ENCODE measurements around the gene CMIP. TPM values are rescaled to one million over a fixed set of nuclear protein-coding genes. Genes with fewer than 3 reads are reported as not detected.

The CMIP gene
- total RNA-seq, 1 experiment from 2014 or later: 12.7 TPM

- H3K79me2 ChIP-seq (ENCODE audit: low read length): no peaks in the 10 kb centered on the region
- H3K27me3 ChIP-seq (ENCODE audit: low read length): no peaks in the 10 kb centered on the region
- no peak overlapping the region for H3K9ac ChIP-seq (ENCODE audit: low read length)
- no peak overlapping the region for H3K4me3 ChIP-seq (ENCODE audit: low read length)
- H3K9me3 ChIP-seq (ENCODE audit: low read length): no peaks in the 10 kb centered on the region
- no peaks in the 10 kb centered on the region for H3K36me3 ChIP-seq (ENCODE audit: insufficient read depth, low read length)
- H3K27ac ChIP-seq (ENCODE audit: low read length): no peak overlapping the region
- no peak overlapping the region for H2AFZ ChIP-seq (ENCODE audit: low read length)
- no peaks in the 10 kb centered on the region for H3K9me2 ChIP-seq (replicated peaks; ENCODE audit: insufficient read depth, low read length)
- peaks cover 20% of the 10 kb centered on the region; the same call in 1 of the 2 replicates for H4K20me1 ChIP-seq (ENCODE audit: insufficient read depth, low read depth, low read length)
- no peak overlapping the region for H3K4me2 ChIP-seq (ENCODE audit: low read depth, low read length, poor library complexity, severe bottlenecking)
- H3K4me1 ChIP-seq (ENCODE audit: low read length): no peaks in the 10 kb centered on the region
- no peak for DNase-seq
Observed at GRCh38 chr16:81539009-81539758, 94.6 kb downstream of the CMIP start.

DNA sequence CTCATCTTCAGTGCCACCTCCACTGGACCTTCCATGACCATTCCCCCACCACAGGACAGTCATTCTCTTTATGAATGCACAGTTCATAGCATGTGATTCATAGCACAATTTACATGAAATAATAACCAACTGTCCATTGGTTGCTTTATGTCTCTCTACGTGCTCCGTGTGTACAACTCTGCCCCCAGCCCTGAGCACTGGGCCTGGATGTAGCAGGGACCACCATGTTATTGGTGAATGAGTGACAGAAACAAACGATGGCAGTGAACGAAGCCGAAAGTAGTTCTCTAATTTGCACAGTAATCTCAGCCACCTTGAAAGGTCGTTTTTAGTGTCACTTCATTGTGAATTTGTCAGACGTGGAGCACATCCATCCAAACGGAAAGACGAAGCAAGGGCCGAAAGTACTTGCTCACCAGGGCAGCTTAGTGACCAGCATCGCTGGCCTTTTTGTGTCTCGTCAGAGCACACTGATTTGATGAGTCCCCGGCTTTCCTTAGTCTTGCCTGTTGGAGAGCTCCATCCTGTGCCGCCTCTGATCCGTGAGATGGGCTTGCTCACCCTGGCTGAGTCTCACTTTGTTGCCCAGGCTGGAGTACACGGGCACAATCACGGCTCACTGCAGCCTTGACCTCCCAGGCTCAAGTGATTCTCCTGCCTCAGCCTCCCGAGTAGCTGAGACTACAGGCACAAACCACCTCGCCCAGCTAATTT is 95.3 kb downstream of the CMIP start:
- H3K27ac ChIP-seq (ENCODE audit: low read length): no peak overlapping the region
- no peaks in the 10 kb centered on the region for H3K9me2 ChIP-seq (replicated peaks; ENCODE audit: insufficient read depth, low read length)
- no peaks in the 10 kb centered on the region for H3K79me2 ChIP-seq (ENCODE audit: low read length)
- H3K36me3 ChIP-seq (ENCODE audit: insufficient read depth, low read length): no peaks in the 10 kb centered on the region
- H3K4me2 ChIP-seq (ENCODE audit: low read depth, low read length, poor library complexity, severe bottlenecking): no peak overlapping the region
- H3K9me3 ChIP-seq (ENCODE audit: low read length): no peaks in the 10 kb centered on the region
- H3K9ac ChIP-seq (ENCODE audit: low read length): no peak overlapping the region
- peaks cover 27% of the 10 kb centered on the region; the same call in 1 of the 2 replicates for H4K20me1 ChIP-seq (ENCODE audit: insufficient read depth, low read depth, low read length)
- no peak for DNase-seq
- H3K4me3 ChIP-seq (ENCODE audit: low read length): no peak overlapping the region
- H2AFZ ChIP-seq (ENCODE audit: low read length): no peak overlapping the region
- no peaks in the 10 kb centered on the region for H3K27me3 ChIP-seq (ENCODE audit: low read length)
- no peaks in the 10 kb centered on the region for H3K4me1 ChIP-seq (ENCODE audit: low read length)

DNA sequence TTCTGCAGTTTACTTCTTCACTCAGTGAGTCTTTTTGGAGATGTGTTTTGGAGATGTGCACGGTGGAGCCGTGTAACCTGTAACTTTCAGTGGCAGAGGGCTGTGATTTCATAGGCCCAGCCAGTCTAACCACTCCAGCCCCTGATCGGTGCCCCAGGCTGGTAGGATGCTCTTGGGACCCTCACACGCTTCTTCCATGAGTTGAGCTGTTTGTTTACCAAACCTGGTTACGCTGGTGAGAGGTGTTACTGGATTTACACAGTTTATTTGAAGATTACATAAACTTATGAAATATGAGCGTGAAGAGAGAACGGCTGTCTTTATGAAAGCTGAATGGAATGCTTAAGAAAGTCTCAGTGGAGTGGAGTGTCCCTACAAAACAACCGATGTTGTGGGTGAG is 96.7 kb downstream of the CMIP start:
- Histone ChIP-seq H2AFZ (ENCODE audit: low read length) (no peak overlapping the region), H3K36me3 (ENCODE audit: insufficient read depth, low read length) (no peaks in the 10 kb centered on the region), H3K79me2 (ENCODE audit: low read length) (no peaks in the 10 kb centered on the region), H3K4me3 (ENCODE audit: low read length) (no peak overlapping the region), H3K4me1 (ENCODE audit: low read length) (no peaks in the 10 kb centered on the region), H3K9ac (ENCODE audit: low read length) (no peak overlapping the region), H4K20me1 (ENCODE audit: insufficient read depth, low read depth, low read length) (peaks cover 31% of the 10 kb centered on the region; the same call in 1 of the 2 replicates), H3K9me3 (ENCODE audit: low read length) (no peaks in the 10 kb centered on the region), H3K27ac (ENCODE audit: low read length) (no peak overlapping the region), H3K4me2 (ENCODE audit: low read depth, low read length, poor library complexity, severe bottlenecking) (no peak overlapping the region), H3K9me2 (replicated peaks; ENCODE audit: insufficient read depth, low read length) (no peaks in the 10 kb centered on the region), H3K27me3 (ENCODE audit: low read length) (no peaks in the 10 kb centered on the region)
- no peak for DNase-seq

GRCh38 chr16:81542609-81543570 is 98.3 kb downstream of the CMIP start:
- Histone ChIP-seq H3K9ac (ENCODE audit: low read length) (no peak overlapping the region), H2AFZ (ENCODE audit: low read length) (no peak overlapping the region), H3K9me2 (replicated peaks; ENCODE audit: insufficient read depth, low read length) (no peaks in the 10 kb centered on the region), H3K27me3 (ENCODE audit: low read length) (no peaks in the 10 kb centered on the region), H4K20me1 (ENCODE audit: insufficient read depth, low read depth, low read length) (peaks cover 39% of the 10 kb centered on the region; the same call in 1 of the 2 replicates), H3K27ac (ENCODE audit: low read length) (no peak overlapping the region), H3K9me3 (ENCODE audit: low read length) (no peaks in the 10 kb centered on the region), H3K4me2 (ENCODE audit: low read depth, low read length, poor library complexity, severe bottlenecking) (no peak overlapping the region), H3K4me1 (ENCODE audit: low read length) (no peaks in the 10 kb centered on the region), H3K36me3 (ENCODE audit: insufficient read depth, low read length) (no peaks in the 10 kb centered on the region), H3K79me2 (ENCODE audit: low read length) (no peaks in the 10 kb centered on the region), H3K4me3 (ENCODE audit: low read length) (no peak overlapping the region)
- no peak for DNase-seq

DNA sequence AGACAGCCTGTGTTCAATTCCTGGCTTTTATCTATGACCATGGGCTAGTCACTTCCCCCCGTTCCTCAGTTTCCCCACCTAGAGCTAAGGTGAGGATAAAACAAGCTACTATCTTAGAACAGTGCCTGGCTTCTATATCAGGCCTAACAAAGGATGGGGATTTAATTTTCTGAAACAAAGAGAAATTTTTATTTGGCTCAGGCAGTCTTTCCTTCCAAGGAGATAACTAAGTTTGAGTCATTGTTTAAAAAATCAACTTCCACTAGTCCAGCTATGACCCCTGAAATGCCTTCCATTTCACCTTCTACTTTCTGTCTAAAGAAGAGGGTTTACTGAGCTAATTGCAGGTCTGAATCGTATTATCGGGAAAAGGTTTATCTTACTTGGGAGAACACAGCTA is 99.0 kb downstream of the CMIP start:
- H3K27me3 ChIP-seq (ENCODE audit: low read length): no peaks in the 10 kb centered on the region
- H3K9me3 ChIP-seq (ENCODE audit: low read length): no peaks in the 10 kb centered on the region
- no peaks in the 10 kb centered on the region for H3K36me3 ChIP-seq (ENCODE audit: insufficient read depth, low read length)
- peaks cover 39% of the 10 kb centered on the region; the same call in 1 of the 2 replicates for H4K20me1 ChIP-seq (ENCODE audit: insufficient read depth, low read depth, low read length)
- H3K4me3 ChIP-seq (ENCODE audit: low read length): no peak overlapping the region
- no peak overlapping the region for H3K27ac ChIP-seq (ENCODE audit: low read length)
- H3K9me2 ChIP-seq (replicated peaks; ENCODE audit: insufficient read depth, low read length): no peaks in the 10 kb centered on the region
- H3K9ac ChIP-seq (ENCODE audit: low read length): no peak overlapping the region
- no peak for DNase-seq
- no peak overlapping the region for H3K4me2 ChIP-seq (ENCODE audit: low read depth, low read length, poor library complexity, severe bottlenecking)
- no peaks in the 10 kb centered on the region for H3K79me2 ChIP-seq (ENCODE audit: low read length)
- H3K4me1 ChIP-seq (ENCODE audit: low read length): no peaks in the 10 kb centered on the region
- H2AFZ ChIP-seq (ENCODE audit: low read length): no peak overlapping the region

DNA sequence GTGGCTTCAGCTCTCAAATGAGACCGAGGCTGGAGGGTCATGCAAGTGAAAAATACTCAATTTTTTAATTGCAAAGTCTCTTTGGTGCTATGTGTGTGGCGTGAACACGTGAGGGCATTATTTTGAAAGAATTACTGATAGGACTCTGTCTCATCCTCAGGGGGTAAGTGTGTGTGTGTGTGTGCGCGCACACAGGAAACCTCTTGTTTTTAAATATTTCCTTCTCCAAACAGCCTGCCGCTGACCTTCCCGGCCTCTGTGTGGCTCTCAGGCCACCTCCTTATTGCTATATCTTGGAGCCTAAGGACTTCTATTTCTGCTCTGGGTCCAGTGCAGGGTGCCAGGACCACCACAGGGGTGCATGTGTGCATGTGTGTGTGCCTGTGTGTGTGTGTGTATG is 99.7 kb downstream of the CMIP start:
- Histone ChIP-seq H3K4me1 (ENCODE audit: low read length) (no peaks in the 10 kb centered on the region), H3K79me2 (ENCODE audit: low read length) (no peaks in the 10 kb centered on the region)

DNA sequence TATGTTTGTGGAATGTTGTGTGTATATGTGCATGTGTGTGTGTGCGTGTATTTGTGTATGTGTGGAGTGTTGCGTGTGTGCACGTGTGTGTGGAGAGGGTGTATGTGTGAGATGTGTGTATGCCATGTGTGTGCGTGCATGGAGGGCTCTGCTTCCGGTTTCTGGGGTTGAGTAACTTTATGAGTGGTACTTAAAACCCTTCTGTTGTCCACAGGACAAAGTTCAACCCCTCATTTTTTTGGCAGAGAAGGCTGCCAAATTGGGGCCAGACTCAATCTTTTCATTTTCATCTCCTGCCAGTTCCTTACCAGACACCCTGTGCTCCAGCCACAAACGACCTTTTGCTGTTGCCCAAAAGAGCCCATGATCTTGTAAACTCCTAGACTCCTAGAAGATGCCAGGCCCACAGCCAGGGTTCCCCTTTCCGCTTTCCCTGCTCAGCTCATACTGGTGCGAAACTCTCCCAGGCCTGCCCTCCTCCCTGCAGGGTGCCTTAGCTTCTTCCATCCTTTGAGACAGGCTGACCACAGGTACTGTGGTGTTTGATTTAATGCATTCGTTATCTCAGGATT is 100.2 kb downstream of the CMIP start:
- Histone ChIP-seq H3K27ac (ENCODE audit: low read length) (no peak overlapping the region), H3K9ac (ENCODE audit: low read length) (no peak overlapping the region), H3K27me3 (ENCODE audit: low read length) (no peaks in the 10 kb centered on the region), H3K4me3 (ENCODE audit: low read length) (no peak overlapping the region), H3K36me3 (ENCODE audit: insufficient read depth, low read length) (no peaks in the 10 kb centered on the region), H3K79me2 (ENCODE audit: low read length) (no peaks in the 10 kb centered on the region), H2AFZ (ENCODE audit: low read length) (no peak overlapping the region), H3K4me1 (ENCODE audit: low read length) (no peaks in the 10 kb centered on the region), H4K20me1 (ENCODE audit: insufficient read depth, low read depth, low read length) (peaks cover 34% of the 10 kb centered on the region; the same call in 1 of the 2 replicates), H3K9me3 (ENCODE audit: low read length) (no peaks in the 10 kb centered on the region), H3K4me2 (ENCODE audit: low read depth, low read length, poor library complexity, severe bottlenecking) (no peak overlapping the region), H3K9me2 (replicated peaks; ENCODE audit: insufficient read depth, low read length) (no peaks in the 10 kb centered on the region)
- no peak for DNase-seq

More for the DNA sequence above, 99.7 kb downstream of the CMIP start:
- Histone ChIP-seq H3K9me3 (ENCODE audit: low read length) (no peaks in the 10 kb centered on the region), H3K9ac (ENCODE audit: low read length) (no peak overlapping the region), H3K27ac (ENCODE audit: low read length) (no peak overlapping the region), H3K4me3 (ENCODE audit: low read length) (no peak overlapping the region), H2AFZ (ENCODE audit: low read length) (no peak overlapping the region), H3K9me2 (replicated peaks; ENCODE audit: insufficient read depth, low read length) (no peaks in the 10 kb centered on the region), H4K20me1 (ENCODE audit: insufficient read depth, low read depth, low read length) (peaks cover 34% of the 10 kb centered on the region; the same call in 1 of the 2 replicates), H3K27me3 (ENCODE audit: low read length) (no peaks in the 10 kb centered on the region), H3K4me2 (ENCODE audit: low read depth, low read length, poor library complexity, severe bottlenecking) (no peak overlapping the region), H3K36me3 (ENCODE audit: insufficient read depth, low read length) (no peaks in the 10 kb centered on the region)
- DNase-seq: no peak
